ENCODE measurements around the gene CES5A.
"Not testable (repeated sequence)": the region's sequence is repeated elsewhere in the genome, so short reads cannot be mapped to it uniquely, and the experiment has no call there.

Gene CES5A

DNA sequence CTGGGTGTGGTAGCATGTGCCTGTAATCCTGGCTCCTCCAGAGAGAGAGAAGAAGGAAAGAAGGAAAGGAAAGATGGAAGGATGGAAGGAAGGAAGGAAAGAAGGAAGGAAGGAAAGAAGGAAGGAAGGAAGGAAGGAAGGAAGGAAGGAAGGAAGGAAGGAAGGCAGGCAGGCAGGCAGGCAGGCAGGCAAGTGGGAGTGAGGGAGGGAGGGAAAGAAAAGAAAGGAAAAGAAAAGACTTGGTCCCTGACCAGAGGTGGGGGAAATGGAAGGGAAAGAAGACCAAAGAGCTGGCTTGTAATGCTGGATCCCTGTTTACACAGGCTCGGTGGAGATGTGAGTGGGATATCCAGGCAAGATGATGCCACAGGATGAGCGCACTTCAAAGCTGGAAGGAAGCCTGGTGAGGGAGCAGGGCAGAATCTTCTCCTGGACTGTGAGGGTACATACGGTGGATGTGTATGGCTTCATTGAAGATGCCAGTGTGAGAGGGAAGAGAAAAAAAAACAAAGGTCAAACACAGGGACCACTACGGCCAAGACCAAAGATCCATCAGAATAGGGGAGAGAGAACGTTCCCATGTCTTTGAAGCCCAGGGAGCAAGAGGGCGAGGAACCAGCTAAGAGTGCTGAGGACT is 44.4 kb downstream of the CES5A start:
- Mint-ChIP-seq H3K36me3 (ENCODE audit: low read depth) (no peaks in the 10 kb centered on the region), H3K27me3 (peaks cover 12% of the 10 kb centered on the region), H3K4me3 (no peak overlapping the region), H3K4me1 (ENCODE audit: low read depth) (peaks cover 47% of the 10 kb centered on the region), H3K9me3 (peaks cover 15% of the 10 kb centered on the region), H3K27ac (no peak overlapping the region)
- intact Hi-C loops (cut with micrococcal nuclease) = loop anchor here (2.0 kb wide), 1 partner anchor 70 kb away; no protein-coding TSS in a partner anchor

DNA sequence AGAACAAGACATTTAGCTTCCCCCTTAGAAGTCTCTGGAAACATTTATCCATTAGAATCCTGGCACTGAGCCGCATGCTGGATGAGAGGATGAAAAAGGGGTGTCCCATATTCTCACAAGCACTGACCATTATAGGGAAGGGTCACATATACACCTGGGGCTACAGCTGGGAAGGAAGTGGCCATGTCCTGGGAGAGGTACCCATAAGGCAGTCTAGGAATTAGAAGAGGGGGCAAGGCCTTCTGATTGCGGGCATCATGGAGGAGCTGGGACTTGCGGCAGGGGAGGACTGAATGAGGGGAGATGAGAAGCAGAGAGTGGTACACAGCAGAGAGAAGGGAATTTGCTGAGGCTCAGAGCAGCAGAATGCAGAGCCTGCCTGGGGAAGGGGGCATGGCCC is 45.9 kb downstream of the CES5A start:
- peaks cover 14% of the 10 kb centered on the region for H3K27me3 Mint-ChIP-seq
- H3K27ac Mint-ChIP-seq; H3K9me3 Mint-ChIP-seq; H3K36me3 Mint-ChIP-seq (ENCODE audit: low read depth); intact Hi-C loops (cut with micrococcal nuclease); H3K4me3 Mint-ChIP-seq: not testable (repeated sequence)
- peaks cover 36% of the 10 kb centered on the region for H3K4me1 Mint-ChIP-seq (ENCODE audit: low read depth)

DNA sequence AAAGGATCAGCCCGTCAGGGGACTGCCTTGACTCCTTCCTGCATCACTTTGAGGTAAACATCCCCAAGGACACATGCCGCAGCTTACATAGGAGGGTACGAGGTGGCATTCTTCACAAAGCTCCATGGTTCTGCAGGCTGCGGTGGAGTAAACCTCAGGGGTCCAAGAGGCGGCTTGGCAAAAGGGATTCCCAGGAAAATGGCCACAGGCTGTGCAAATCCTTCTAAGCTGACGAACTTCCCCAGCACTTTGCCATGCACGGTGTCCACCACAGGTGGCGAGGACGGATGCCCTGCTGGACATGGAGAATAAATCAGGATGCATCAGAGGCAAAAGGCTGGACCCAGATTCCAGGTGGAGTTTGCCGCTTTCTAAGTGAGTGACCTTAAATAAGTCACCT is 46.5 kb downstream of the CES5A start:
- Mint-ChIP-seq H3K27ac (no peak overlapping the region), H3K4me1 (ENCODE audit: low read depth) (peaks cover 30% of the 10 kb centered on the region), H3K4me3 (no peak overlapping the region), H3K9me3 (peaks cover 7% of the 10 kb centered on the region), H3K27me3 (peaks cover 14% of the 10 kb centered on the region), H3K36me3 (ENCODE audit: low read depth) (no peaks in the 10 kb centered on the region)
- intact Hi-C loops (cut with micrococcal nuclease) = no loop called here

DNA sequence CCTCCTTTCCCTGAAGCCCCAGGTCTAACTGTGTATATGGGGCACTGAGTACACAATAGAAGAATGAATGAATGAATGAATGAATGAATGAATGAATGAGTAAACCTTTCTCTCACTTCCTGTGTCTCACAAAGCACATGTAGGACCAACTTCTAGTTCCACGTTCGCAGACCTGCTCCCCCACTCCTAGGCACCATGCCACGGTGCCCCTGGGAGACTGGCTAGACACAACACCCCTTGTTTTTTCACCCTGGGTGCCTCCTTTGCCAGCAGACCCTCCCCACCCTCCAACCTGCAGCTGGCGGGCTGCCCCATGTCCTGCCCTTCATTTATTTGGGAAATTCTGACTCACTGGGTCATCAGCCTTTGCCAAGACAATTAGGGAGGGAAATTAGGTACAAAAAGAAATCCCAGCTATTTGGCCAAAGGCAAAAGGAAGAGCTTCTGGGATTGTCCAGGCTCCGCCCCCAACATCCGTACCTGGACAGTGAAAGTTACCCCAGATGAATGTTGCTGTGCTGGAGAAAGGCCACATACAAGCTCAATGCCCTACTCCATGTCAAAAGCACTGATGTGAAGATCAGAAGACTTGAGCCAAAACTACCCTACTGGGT is 50.0 kb downstream of the CES5A start:
- Mint-ChIP-seq H3K4me3 (no peak overlapping the region), H3K36me3 (ENCODE audit: low read depth) (no peaks in the 10 kb centered on the region), H3K27ac (no peak overlapping the region), H3K27me3 (peaks cover 16% of the 10 kb centered on the region), H3K9me3 (peaks cover 2% of the 10 kb centered on the region), H3K4me1 (ENCODE audit: low read depth) (no peaks in the 10 kb centered on the region)
- intact Hi-C loops (cut with micrococcal nuclease) = no loop called here

DNA sequence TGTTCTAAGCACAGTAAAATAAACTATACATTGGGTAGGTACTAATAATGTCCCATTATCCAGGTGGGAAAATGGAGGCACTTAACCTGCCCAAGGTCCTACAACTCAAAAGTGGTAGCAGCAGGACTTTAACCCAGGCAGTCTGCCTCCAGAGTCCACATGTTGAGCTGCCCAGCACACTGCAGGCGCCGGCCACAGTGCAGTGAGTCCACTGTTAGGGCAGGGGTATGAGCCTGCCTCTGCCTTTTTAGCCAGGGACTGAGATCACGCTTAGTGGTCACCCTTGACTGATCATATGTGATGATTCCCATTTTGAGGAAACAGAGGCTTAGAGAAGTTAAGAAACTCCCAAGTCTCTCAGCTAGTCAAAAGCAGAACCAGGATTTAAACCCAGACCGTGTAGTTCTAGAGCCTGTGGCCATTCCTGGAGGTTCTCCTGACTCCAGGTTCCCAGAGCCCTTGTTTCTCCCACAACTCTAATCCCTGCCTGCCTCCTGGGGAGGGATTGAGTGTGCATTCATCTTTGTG is 50.6 kb downstream of the CES5A start:
- H3K36me3 Mint-ChIP-seq (ENCODE audit: low read depth) = no peaks in the 10 kb centered on the region
- H3K9me3 Mint-ChIP-seq = no peaks in the 10 kb centered on the region
- no peak overlapping the region for H3K4me3 Mint-ChIP-seq
- H3K27me3 Mint-ChIP-seq = peaks cover 16% of the 10 kb centered on the region
- H3K27ac Mint-ChIP-seq = no peak overlapping the region
- no peaks in the 10 kb centered on the region for H3K4me1 Mint-ChIP-seq (ENCODE audit: low read depth)
- intact Hi-C loops (cut with micrococcal nuclease) = no loop called here

DNA sequence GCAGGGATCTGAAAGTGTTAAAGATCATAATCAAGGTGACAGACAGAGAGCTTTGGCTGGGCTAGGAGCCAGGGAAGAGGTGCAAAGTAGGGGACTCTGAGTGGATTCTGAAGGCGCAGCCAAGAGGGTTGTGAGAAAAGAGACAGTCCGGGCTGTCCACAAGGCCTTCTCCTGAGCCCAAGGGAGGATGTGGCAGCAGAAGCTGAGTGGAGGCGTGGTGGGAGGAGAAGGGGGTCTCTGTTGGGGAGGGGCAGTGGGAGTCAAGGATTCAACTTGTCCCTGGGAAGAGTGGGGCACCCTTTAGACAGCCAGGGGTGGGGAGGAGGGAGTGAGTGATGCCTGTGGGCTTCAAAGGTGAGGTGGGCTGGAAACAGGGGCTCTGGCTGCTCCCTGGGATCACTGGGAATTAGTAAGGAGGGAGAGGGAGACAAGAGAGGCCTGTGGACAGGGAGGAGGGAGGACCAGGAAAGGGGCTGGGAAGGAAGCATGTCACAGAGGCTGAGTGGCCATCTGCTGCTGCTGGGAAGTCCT is 52.8 kb downstream of the CES5A start:
- H3K4me3 Mint-ChIP-seq = no peak overlapping the region
- H3K27me3 Mint-ChIP-seq = peaks cover 15% of the 10 kb centered on the region
- intact Hi-C loops (cut with micrococcal nuclease) = no loop called here

DNA sequence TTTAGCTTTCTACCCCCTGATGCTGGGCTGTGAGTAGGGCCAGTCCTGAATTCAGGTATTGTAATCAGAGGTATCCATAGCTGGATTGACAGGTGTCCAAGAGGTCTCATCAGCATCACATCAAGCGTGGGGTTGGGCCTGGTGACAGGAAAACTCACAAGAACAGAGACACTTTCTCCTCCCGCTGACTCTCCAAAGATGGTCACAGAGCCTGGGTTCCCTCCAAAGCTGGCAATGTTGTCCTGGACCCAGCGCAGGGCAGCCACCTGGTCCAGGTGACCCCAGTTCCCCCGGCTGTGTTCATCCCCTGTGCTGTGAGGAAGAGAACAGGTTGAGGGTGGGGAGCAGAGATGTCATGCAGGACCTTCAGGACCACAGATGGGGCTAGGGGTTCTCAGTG is 54.0 kb downstream of the CES5A start:
- H3K27ac Mint-ChIP-seq = no peak overlapping the region
- no peaks in the 10 kb centered on the region for H3K9me3 Mint-ChIP-seq
- intact Hi-C loops (cut with micrococcal nuclease) = no loop called here
- H3K36me3 Mint-ChIP-seq (ENCODE audit: low read depth) = no peaks in the 10 kb centered on the region
- no peaks in the 10 kb centered on the region for H3K4me1 Mint-ChIP-seq (ENCODE audit: low read depth)
- no peak overlapping the region for H3K4me3 Mint-ChIP-seq
- H3K27me3 Mint-ChIP-seq = peaks cover 16% of the 10 kb centered on the region

More for the DNA sequence above, 52.8 kb downstream of the CES5A start:
- Mint-ChIP-seq H3K27ac (no peak overlapping the region), H3K36me3 (ENCODE audit: low read depth) (no peaks in the 10 kb centered on the region), H3K9me3 (no peaks in the 10 kb centered on the region), H3K4me1 (ENCODE audit: low read depth) (no peaks in the 10 kb centered on the region)

DNA sequence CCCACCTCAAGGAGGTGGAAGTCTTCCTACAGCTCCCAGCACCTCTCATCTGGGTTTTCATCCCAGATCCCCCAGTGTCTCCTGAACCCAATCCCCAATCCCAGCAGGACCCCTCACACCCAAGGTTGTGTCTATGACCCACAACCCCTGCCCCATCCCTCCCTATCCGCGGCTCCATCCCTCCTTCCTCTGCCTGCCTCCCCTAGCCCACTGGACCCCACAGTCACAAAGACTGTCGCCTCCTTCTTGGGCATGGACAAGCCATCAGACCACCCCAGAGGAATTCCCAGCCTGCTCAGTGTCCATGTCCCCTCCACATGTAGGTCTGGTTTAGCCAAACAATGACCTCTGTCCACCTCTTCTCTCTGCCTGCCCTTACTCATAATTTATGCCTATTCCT is 54.6 kb downstream of the CES5A start:
- intact Hi-C loops (cut with micrococcal nuclease) = no loop called here
- Mint-ChIP-seq H3K4me1 (ENCODE audit: low read depth) (no peaks in the 10 kb centered on the region), H3K9me3 (no peaks in the 10 kb centered on the region), H3K27ac (no peak overlapping the region), H3K36me3 (ENCODE audit: low read depth) (no peaks in the 10 kb centered on the region), H3K4me3 (no peak overlapping the region), H3K27me3 (peaks cover 21% of the 10 kb centered on the region)

DNA sequence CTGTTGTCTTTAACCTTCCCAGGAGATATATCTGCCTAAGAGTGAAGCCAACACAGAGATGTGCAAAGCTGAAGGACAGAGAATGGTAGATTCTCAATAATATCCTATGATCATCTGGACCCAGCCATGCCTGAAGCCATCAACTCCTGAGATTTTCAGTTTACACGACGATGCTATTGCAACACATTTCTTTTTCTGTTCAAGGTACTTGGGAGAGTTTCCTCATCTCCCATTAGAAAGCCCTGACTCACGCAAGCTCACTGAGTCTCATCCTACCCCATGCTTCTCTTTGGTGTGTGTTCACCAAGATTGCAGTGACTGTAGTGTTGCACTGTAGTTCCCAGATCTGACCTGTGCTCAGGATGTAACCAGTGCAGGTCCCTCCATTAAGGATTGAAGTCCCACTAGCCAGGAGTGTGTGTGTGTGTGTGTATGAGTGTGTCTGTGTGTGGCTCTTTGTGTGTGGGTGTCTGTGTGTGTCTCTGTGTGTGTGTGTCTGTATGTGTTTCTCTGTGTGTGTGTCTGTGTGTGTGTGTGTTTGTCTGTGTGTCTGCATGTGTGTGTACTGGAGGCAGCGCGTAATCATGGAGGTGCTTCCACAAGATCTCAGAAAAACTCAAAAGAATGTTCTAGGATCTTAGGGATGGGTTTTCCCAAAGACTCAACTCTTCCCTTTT is 57.8 kb downstream of the CES5A start:
- intact Hi-C loops (cut with micrococcal nuclease) = no loop called here
- Mint-ChIP-seq H3K4me1 (ENCODE audit: low read depth) (no peaks in the 10 kb centered on the region), H3K9me3 (no peaks in the 10 kb centered on the region), H3K27ac (no peak overlapping the region), H3K4me3 (no peak overlapping the region), H3K27me3 (peaks cover 23% of the 10 kb centered on the region), H3K36me3 (ENCODE audit: low read depth) (no peaks in the 10 kb centered on the region)

DNA sequence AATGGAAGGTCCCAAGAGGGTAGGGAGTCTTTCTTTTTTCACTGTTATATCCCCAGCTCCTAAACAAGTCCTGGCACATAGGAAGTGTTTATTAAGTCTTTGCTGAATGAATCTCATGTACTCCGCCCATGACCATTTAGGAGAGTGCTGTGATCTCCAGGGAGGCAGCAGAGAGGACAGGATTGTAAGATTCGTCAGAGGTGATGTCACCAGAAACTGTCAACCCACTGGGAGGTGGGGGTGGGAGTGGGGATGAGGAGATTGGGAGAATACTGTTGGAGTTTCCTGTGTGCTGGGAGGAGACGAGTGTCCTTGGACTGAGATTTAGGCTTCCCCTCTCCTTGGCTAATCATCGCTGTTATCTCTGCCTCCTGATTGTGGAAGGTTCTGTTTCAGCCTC is 59.0 kb downstream of the CES5A start:
- H3K4me3 Mint-ChIP-seq; H3K9me3 Mint-ChIP-seq; H3K4me1 Mint-ChIP-seq (ENCODE audit: low read depth); H3K27ac Mint-ChIP-seq; intact Hi-C loops (cut with micrococcal nuclease); H3K36me3 Mint-ChIP-seq (ENCODE audit: low read depth): not testable (repeated sequence)
- peaks cover 26% of the 10 kb centered on the region for H3K27me3 Mint-ChIP-seq

DNA sequence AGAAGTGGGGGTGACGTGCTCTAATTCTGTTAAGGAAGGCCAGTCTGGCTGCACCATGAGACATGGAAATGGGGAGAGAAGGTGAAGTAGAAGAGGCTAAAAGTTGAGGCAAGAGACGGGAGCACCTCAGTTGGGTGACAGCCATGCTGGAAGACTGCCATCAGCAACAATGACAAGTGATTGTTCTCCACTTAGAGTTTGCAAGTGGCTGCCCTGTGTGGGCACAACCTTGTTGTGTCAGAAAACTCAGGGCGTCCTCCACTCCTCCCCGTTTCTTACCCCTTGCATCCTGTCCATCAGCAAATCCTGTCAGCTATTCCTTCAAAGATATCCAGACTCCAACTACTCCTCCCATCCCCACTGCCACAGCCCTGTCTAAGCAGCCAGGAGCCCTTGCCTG is 59.9 kb downstream of the CES5A start:
- peaks cover 25% of the 10 kb centered on the region for H3K27me3 Mint-ChIP-seq
- H3K27ac Mint-ChIP-seq = no peak overlapping the region
- H3K36me3 Mint-ChIP-seq (ENCODE audit: low read depth) = no peaks in the 10 kb centered on the region
- no peaks in the 10 kb centered on the region for H3K9me3 Mint-ChIP-seq
- H3K4me1 Mint-ChIP-seq (ENCODE audit: low read depth) = no peaks in the 10 kb centered on the region
- H3K4me3 Mint-ChIP-seq = no peak overlapping the region
- intact Hi-C loops (cut with micrococcal nuclease) = no loop called here

DNA sequence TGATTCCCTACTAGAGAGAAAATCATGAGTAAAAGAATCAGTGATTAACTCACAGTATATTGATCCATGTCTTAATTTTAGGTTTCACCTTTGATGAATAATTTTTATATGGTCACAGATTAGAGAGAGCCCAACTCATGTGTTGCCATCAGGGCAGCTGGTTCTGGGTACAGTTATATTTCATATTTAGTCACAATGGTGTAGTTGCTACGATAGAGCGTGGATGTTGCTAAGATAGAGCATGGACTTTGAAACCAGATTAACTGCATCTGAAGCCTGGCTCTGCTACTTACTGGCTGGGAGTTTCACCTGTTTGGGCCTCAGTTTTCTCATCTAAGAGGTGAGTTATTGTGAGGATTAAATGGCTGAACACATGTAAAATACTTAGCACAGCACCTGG is 61.0 kb downstream of the CES5A start:
- intact Hi-C loops (cut with micrococcal nuclease); H3K9me3 Mint-ChIP-seq; H3K4me1 Mint-ChIP-seq (ENCODE audit: low read depth); H3K36me3 Mint-ChIP-seq (ENCODE audit: low read depth); H3K4me3 Mint-ChIP-seq; H3K27ac Mint-ChIP-seq: not testable (repeated sequence)
- peaks cover 26% of the 10 kb centered on the region for H3K27me3 Mint-ChIP-seq

DNA sequence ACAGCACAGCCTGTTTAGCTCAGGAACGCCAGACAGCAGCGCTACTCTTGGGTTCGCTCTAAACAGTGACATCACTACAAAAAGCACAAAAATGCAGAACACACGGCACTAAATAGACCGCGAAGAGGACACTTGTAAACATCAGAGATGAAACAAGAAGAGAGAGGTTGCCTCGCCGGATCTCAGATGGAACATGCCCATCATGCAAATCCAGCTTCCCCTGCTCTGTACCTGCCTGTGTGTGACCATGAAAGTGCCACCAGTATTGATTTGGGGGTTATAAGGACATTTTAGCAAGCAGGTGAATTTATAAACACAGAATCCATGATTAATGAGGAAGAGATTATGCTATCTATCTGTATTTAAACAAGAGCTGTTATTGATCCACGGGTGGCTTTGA is 61.4 kb downstream of the CES5A start:
- not testable (repeated sequence) for H3K36me3 Mint-ChIP-seq (ENCODE audit: low read depth)

DNA sequence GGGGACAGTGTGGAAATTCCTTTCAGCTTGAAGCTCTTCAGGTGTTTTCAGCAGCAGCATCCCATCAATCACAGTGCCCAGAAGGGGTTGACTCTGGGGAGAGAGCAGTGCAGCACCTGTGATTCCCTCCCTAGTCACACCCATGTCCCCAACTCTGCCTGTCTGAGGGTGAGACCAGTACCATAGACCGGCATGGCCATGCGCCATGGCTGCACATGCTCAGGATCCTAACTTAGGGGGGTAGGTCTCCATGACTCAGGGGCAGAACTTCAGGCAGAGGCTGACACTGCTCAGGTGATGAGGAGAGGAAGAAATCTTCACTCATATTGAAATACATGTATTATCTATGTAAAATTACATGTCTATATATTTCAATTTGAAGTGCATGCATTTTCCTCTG is 62.2 kb downstream of the CES5A start:
- Mint-ChIP-seq H3K9me3 (no peaks in the 10 kb centered on the region), H3K4me1 (ENCODE audit: low read depth) (no peaks in the 10 kb centered on the region), H3K27me3 (peaks cover 24% of the 10 kb centered on the region), H3K27ac (no peak overlapping the region), H3K36me3 (ENCODE audit: low read depth) (no peaks in the 10 kb centered on the region), H3K4me3 (no peak overlapping the region)
- intact Hi-C loops (cut with micrococcal nuclease) = no loop called here

More for the DNA sequence above, 61.4 kb downstream of the CES5A start:
- H3K9me3 Mint-ChIP-seq; intact Hi-C loops (cut with micrococcal nuclease); H3K4me3 Mint-ChIP-seq; H3K4me1 Mint-ChIP-seq (ENCODE audit: low read depth); H3K27ac Mint-ChIP-seq: not testable (repeated sequence)
- H3K27me3 Mint-ChIP-seq = peaks cover 25% of the 10 kb centered on the region
